GM12878 (cell line): Measurements from ENCODE around the gene AIP. TPM values are rescaled to one million over a fixed set of nuclear protein-coding genes. Genes with fewer than 3 reads are reported as not detected.
"Not testable (repeated sequence)": the region's sequence is repeated elsewhere in the genome, so short reads cannot be mapped to it uniquely, and the experiment has no call there.

Experiments
- ATAC-seq: fragments of 200-7000 bp; cut with Tn5 transposase; 3 replicates; pipeline ENCODE4 v1.9.1; 2020; ENCODE audit warnings: mild to moderate bottlenecking, moderate library complexity
- BruUV-seq: library from RNA; stranded (reverse); fragments of 400-500 nt; replicated peaks from 2 replicates; lab custom pipeline; 2021; lab: Mats Ljungman, UMichigan
- CTCF ChIA-PET: fragments of 300-600 bp; sonication (Branson Sonifier 250); formaldehyde crosslinking; extraction: SDS; loops from one replicate; lab custom pipeline; 2021; ENCODE audit warnings: inconsistent platforms; lab: Yijun Ruan, JAX
- POLR2A ChIA-PET: fragments of 350-600 bp; formaldehyde crosslinking; extraction: SDS; loops from one replicate; lab custom pipeline; 2021; ENCODE audit warnings: inconsistent platforms; lab: Charles Lee
- RAD21 ChIA-PET: fragments of 300-600 bp; sonication (Branson Sonifier 250); formaldehyde crosslinking; loops from one replicate; lab custom pipeline; 2023; ENCODE audit warnings: antibody characterized with exemption; ENCODE audit not compliant: unreplicated experiment; lab: Charles Lee
- SMC1A ChIA-PET: fragments of 300-600 bp; sonication (Branson Sonifier 250); formaldehyde crosslinking; loops from one replicate; lab custom pipeline; 2023; ENCODE audit not compliant: unreplicated experiment, uncharacterized antibody; lab: Charles Lee
- DNase-seq: peaks from one replicate; pipeline ENCODE4 v3.0.0-alpha.2; 2011; ENCODE audit warnings: low read depth, low spot score
- FAIRE-seq: peaks from 3 replicates; lab custom pipeline; 2011; peaks lifted over from hg19 to GRCh38; lab: Jason Lieb, UNC
- H2AFZ ChIP-seq: 2 replicates; pipeline ENCODE4 v1.6.0; 2011; ENCODE audit warnings: low read depth, low read length, control low read depth; ENCODE audit not compliant: control insufficient read depth
- H3K27ac ChIP-seq: 2 replicates; pipeline ENCODE4 v1.5.1; 2011; ENCODE audit warnings: control low read depth; ENCODE audit not compliant: control insufficient read depth, insufficient read depth
- H3K27me3 ChIP-seq, 2 experiments: replicated peaks in 1 of 2; 2 replicates each; pipeline versions ENCODE4 v1.6.0 to v1.6.1; 2011; ENCODE audit warnings: low read length in 1 of 2; ENCODE audit not compliant: control insufficient read depth in 2 of 2, insufficient read depth in 2 of 2
- H3K36me3 ChIP-seq, 2 experiments: 2 replicates each; pipeline ENCODE4 v1.5.1; 2011; ENCODE audit warnings: low read length in 1 of 2; ENCODE audit not compliant: control insufficient read depth in 2 of 2, insufficient read depth in 2 of 2
- H3K4me1 ChIP-seq: 2 replicates; pipeline ENCODE4 v1.6.1; 2011; ENCODE audit warnings: mild to moderate bottlenecking, low read length, moderate library complexity, mixed read lengths; ENCODE audit not compliant: control insufficient read depth, insufficient read depth
- H3K4me2 ChIP-seq: 2 replicates; pipeline ENCODE4 v1.6.0; 2011; ENCODE audit warnings: control low read depth; ENCODE audit not compliant: control insufficient read depth, insufficient read depth
- H3K4me3 ChIP-seq: fragments of 200-600 bp; sonication (generic); 2 replicates; pipeline ENCODE4 v1.5.1; 2016
- H3K79me2 ChIP-seq: 2 replicates; pipeline ENCODE4 v1.6.0; 2011; ENCODE audit warnings: low read length; ENCODE audit not compliant: control insufficient read depth, insufficient read depth
- H3K9ac ChIP-seq: 2 replicates; pipeline ENCODE4 v1.8.0; 2011; ENCODE audit warnings: low read length, control low read depth, mixed read lengths; ENCODE audit not compliant: control insufficient read depth, insufficient read depth
- H3K9me3 ChIP-seq: replicated peaks from 3 replicates; pipeline ENCODE4 v1.5.1; 2011; ENCODE audit warnings: mild to moderate bottlenecking, low read length; ENCODE audit not compliant: control insufficient read depth, insufficient read depth
- H4K20me1 ChIP-seq: 2 replicates; pipeline ENCODE4 v1.6.0; 2011; ENCODE audit not compliant: control insufficient read depth, insufficient read depth
- BHLHE40 ChIP-seq, 2 experiments: fragments of 450-650 bp in 1 of 2; IDR thresholded peaks; 2 replicates each; pipeline ENCODE4 v1.6.1; 2011 to 2017; ENCODE audit warnings: low read depth in 2 of 2, borderline replicate concordance in 1 of 2, improper control_type of control experiment in 1 of 2, low read length in 1 of 2, mild to moderate bottlenecking in 1 of 2
- CREM ChIP-seq: IDR thresholded peaks from 2 replicates; pipeline ENCODE4 v1.6.1; 2014; ENCODE audit warnings: antibody characterized with exemption, low read depth
- DPF2 ChIP-seq: fragments of 450-650 bp; IDR thresholded peaks from 2 replicates; pipeline ENCODE4 v1.6.1; 2017; ENCODE audit warnings: mild to moderate bottlenecking
- EED ChIP-seq: sonication (generic); IDR thresholded peaks from 2 replicates; pipeline ENCODE4 v1.6.1; 2016; ENCODE audit warnings: antibody characterized with exemption, low read depth
- GATAD2B ChIP-seq: fragments of 450-650 bp; conservative IDR thresholded peaks from 2 replicates; pipeline ENCODE4 v1.6.1; 2017; ENCODE audit warnings: low read depth, mild to moderate bottlenecking, moderate library complexity
- LARP7 ChIP-seq: fragments of 450-650 bp; IDR thresholded peaks from 2 replicates; pipeline ENCODE4 v1.6.1; 2017; ENCODE audit warnings: mild to moderate bottlenecking
- MXI1 ChIP-seq: fragments of 150-350 bp; IDR thresholded peaks from 2 replicates; pipeline ENCODE4 v1.6.1; 2011; ENCODE audit warnings: low read depth, mild to moderate bottlenecking, inconsistent platforms, low read length, improper control_type of control experiment
- NR2F1 ChIP-seq: fragments of 450-650 bp; conservative IDR thresholded peaks from 2 replicates; pipeline ENCODE4 v1.6.1; 2017; ENCODE audit warnings: mild to moderate bottlenecking
- NRF1 ChIP-seq: conservative IDR thresholded peaks from 2 replicates; pipeline ENCODE4 v1.6.1; 2011; ENCODE audit warnings: mild to moderate bottlenecking, low read depth, low read length, improper control_type of control experiment
- POU2F2 ChIP-seq: IDR thresholded peaks from 3 replicates; pipeline ENCODE4 v1.6.1; 2011; ENCODE audit warnings: low read depth, mild to moderate bottlenecking, low read length, borderline replicate concordance
- TAF1 ChIP-seq: IDR thresholded peaks from 2 replicates; pipeline ENCODE4 v1.6.1; 2011; ENCODE audit warnings: mild to moderate bottlenecking, low read depth, low read length, borderline replicate concordance
- TBL1XR1 ChIP-seq: IDR thresholded peaks from 2 replicates; pipeline ENCODE4 v1.6.1; 2012; ENCODE audit warnings: low read depth, low read length, improper control_type of control experiment
- WGBS: methylation state at CpG from one replicate; pipeline ENCODE4 v1.1.6; 2016; ENCODE audit warnings: low lambda C conversion rate; ENCODE audit not compliant: insufficient replicate concordance, insufficient coverage; ENCODE audit errors: missing lambda C conversion rate; 5-methylcytosine and 5-hydroxymethylcytosine counted together
- in situ Hi-C: fragments of 300-500 bp; cut with MboI; formaldehyde crosslinking; loops from 9 replicates; pipeline ENCODE4 v1.14.3; 2018; ENCODE audit warnings: mixed read lengths
- intact Hi-C: fragments of 100-400 bp; cut with micrococcal nuclease; formaldehyde crosslinking; loops from one replicate; pipeline ENCODE4 v1.14.2; 2022; ENCODE audit not compliant: unreplicated experiment
- polyA plus RNA-seq, 11 experiments: library from polyadenylated mRNA; depleted of rRNA in 4 of 11; unstranded in 6 of 11; stranded (reverse) in 5 of 11; fragments of >200 nt; fragmentation: Nextera tagmentation in 4 of 11; fragmentation: Illumina TruSeq in 1 of 11; extraction: Ambion mirVana in 4 of 11; extraction: Trizol in 1 of 11; gene quantifications; 1 replicate in 1 of 11; 2 replicates in 10 of 11; pipeline versions ENCODE4 v1.2.1 to v1.2.3, GENCODE V29; 2011 to 2016; ENCODE audit warnings: inconsistent platforms in 2 of 11, missing spikeins in 2 of 11, low read depth in 1 of 11
- total RNA-seq, 4 experiments: library from RNA; depleted of rRNA in 3 of 4; stranded (reverse); fragments of >200 nt in 3 of 4; fragmentation: Illumina TruSeq in 1 of 4; extraction: Trizol in 1 of 4; gene quantifications; 2 replicates each; pipeline versions ENCODE4 v1.2.1 to v1.2.3, GENCODE V29; 2013 to 2021
- TF ChIP-seq, protein P1 (sequence below): IDR thresholded peaks from 2 replicates; pipeline ENCODE4 v1.6.1; 2011; ENCODE audit warnings: borderline replicate concordance, low read depth, mild to moderate bottlenecking, moderate library complexity, low read length; ENCODE audit not compliant: insufficient read depth, poor library complexity, severe bottlenecking
- TF ChIP-seq, protein P2 (sequence below): IDR thresholded peaks from 2 replicates; pipeline ENCODE4 v1.6.1; 2011; ENCODE audit warnings: mild to moderate bottlenecking, low read depth, low read length, moderate library complexity; ENCODE audit not compliant: insufficient replicate concordance
- TF ChIP-seq, protein P3 (sequence below): fragments of 450-650 bp; IDR thresholded peaks from 2 replicates; pipeline ENCODE4 v1.6.1; 2016; ENCODE audit warnings: mild to moderate bottlenecking

Gene AIP
- total and polyA plus RNA-seq, 10 of the 15 experiments (the other 5 are each of a cell fraction or from before 2014, with no cell fraction given) = 12.6 to 164 (median 104) TPM

DNA sequence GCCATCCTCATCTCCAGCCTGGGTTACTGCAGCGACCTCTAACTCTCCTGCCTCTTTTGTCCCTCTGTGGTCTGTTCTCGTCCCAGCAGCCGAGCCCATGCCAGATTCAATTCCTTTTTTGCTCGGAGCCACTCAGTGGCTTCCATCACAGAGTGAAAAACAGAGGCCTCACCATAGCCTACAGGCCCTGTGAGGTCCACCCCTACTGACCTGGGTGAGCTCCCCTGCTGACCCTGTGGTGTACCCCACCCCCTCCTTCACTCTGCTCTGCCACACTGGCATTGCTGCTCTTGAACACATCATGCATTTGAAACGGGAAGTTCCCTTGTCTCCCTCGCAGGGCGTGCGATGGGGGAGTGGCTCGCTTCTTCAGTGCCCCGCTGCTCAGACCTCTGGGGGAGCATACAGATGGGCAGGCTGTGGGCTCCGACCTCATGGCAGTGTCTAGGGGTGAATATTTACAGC lies 2.1 kb downstream of the AIP start (continued):
- TF ChIP-seq NRF1 (no peak), GATAD2B (peak; percentile 63; the same call in 1 of the 2 replicates), MXI1 (peak; percentile 79), DPF2 (peak; percentile 42; the same call in 1 of the 2 replicates), EED (peak; percentile 57), TBL1XR1 (peak; percentile 24; the same call in 1 of the 2 replicates)
- TF ChIP-seq, protein P1, sequence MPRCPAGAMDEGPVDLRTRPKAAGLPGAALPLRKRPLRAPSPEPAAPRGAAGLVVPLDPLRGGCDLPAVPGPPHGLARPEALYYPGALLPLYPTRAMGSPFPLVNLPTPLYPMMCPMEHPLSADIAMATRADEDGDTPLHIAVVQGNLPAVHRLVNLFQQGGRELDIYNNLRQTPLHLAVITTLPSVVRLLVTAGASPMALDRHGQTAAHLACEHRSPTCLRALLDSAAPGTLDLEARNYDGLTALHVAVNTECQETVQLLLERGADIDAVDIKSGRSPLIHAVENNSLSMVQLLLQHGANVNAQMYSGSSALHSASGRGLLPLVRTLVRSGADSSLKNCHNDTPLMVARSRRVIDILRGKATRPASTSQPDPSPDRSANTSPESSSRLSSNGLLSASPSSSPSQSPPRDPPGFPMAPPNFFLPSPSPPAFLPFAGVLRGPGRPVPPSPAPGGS = peak; percentile 29

DNA sequence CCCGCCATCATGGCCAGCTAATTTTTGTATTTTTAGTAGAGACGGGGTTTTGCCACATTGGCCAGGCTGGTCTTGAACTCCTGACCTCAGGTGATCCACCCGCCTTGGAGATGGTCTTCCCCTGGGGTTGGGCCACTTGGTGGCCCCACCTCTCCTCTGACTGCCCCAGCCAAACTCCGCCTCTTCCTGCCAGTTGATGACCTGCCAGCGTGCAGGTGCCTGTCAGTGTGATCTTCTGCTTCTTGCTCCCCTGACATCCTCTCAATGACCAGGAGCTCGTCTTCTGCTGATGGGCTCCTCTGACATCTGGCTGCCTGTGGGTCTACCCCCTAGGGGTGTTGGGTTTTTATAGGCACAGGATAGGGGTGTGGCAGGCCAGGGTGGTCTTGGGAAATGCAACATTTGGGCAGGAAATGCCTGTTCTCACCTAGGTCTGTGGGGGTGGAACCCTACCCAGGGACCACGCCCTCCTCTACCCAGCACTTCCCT lies 3.1 kb downstream of the AIP start:
- POLR2A ChIA-PET = interaction anchor here (0.9 to 6.8 kb wide), 18 partner anchors 14 to 216 kb away, joined by 3 to 112 read pairs (median 5); partner anchors contain the start of genes PITPNM1, POLD4, PPP1CA and PTPRCAP
- TF ChIP-seq NR2F1 (peak; percentile 61), LARP7 (0 out of 2 replicates have a peak, but pooled peaks have one; percentile 21), TAF1 (0 out of 2 replicates have a peak, but pooled peaks have one; percentile 44), POU2F2 (peak; percentile 48; the same call in 1 of the 3 replicates), BHLHE40 (IDR thresholded peaks at IDR 0.05; ENCODE audit: borderline replicate concordance in 1 of 2, low read depth in 2 of 2, low read length in 1 of 2) (peak; percentile 22 to 78; a peak in 1 of 4 replicates), CREM (0 out of 2 replicates have a peak, but pooled peaks have one; percentile 7)
- TF ChIP-seq, protein P2, sequence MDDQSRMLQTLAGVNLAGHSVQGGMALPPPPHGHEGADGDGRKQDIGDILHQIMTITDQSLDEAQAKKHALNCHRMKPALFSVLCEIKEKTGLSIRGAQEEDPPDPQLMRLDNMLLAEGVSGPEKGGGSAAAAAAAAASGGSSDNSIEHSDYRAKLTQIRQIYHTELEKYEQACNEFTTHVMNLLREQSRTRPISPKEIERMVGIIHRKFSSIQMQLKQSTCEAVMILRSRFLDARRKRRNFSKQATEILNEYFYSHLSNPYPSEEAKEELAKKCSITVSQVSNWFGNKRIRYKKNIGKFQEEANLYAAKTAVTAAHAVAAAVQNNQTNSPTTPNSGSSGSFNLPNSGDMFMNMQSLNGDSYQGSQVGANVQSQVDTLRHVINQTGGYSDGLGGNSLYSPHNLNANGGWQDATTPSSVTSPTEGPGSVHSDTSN = peak; percentile 81
- TF ChIP-seq, protein P3, sequence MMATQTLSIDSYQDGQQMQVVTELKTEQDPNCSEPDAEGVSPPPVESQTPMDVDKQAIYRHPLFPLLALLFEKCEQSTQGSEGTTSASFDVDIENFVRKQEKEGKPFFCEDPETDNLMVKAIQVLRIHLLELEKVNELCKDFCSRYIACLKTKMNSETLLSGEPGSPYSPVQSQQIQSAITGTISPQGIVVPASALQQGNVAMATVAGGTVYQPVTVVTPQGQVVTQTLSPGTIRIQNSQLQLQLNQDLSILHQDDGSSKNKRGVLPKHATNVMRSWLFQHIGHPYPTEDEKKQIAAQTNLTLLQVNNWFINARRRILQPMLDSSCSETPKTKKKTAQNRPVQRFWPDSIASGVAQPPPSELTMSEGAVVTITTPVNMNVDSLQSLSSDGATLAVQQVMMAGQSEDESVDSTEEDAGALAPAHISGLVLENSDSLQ = peak; percentile 95

More for the DNA sequence above, 3.1 kb downstream of the AIP start:
- intact Hi-C loops = loop anchor here (2.0 to 10.0 kb wide), 4 partner anchors 21 to 221 kb away; partner anchors contain the start of genes GRK2, POLD4 and PTPRCAP
- ATAC-seq = peak; percentile 57
- Histone ChIP-seq H3K4me3 (0 out of 2 replicates have a peak overlapping the region, but pooled peaks have one; percentile 4), H3K4me1 (peaks cover 44% of the 10 kb centered on the region), H3K36me3 (peaks cover 4 to 21% of the 10 kb centered on the region in 2 experiments; a peak in 3 of 4 replicates), H3K27ac (peak overlapping the region; percentile 70), H3K79me2 (peaks cover 33% of the 10 kb centered on the region), H3K9ac (peak overlapping the region; percentile 76), H3K4me2 (peak overlapping the region; percentile 80)
- peak; percentile 79 for DNase-seq
- H4K20me1 ChIP-seq, H2AFZ ChIP-seq, H3K9me3 ChIP-seq, BruUV-seq, in situ Hi-C loops, H3K27me3 ChIP-seq: not testable (repeated sequence)
- SMC1A ChIA-PET = interaction anchor here (0.7 to 6.2 kb wide), 12 partner anchors 18 to 168 kb away, joined by 3 to 43 read pairs (median 4); partner anchors contain the start of genes PITPNM1, POLD4, PTPRCAP and RAD9A
- peak; percentile 27 for FAIRE-seq
- RAD21 ChIA-PET = interaction anchor here (0.6 to 6.9 kb wide), 15 partner anchors 9 to 141 kb away, joined by 3 to 95 read pairs (median 4); partner anchors contain the start of genes PITPNM1, POLD4, PPP1CA and PTPRCAP
- WGBS = 2% methylated on average over 7 of the region's 7 CpGs
- CTCF ChIA-PET = interaction anchor here (0.7 to 6.7 kb wide), 6 partner anchors 16 to 459 kb away, joined by 3 to 37 read pairs (median 7); partner anchors contain the start of genes PITPNM1, PPP1CA, PTPRCAP and TBC1D10C
